HepG2 (cell line): ENCODE measurements around the gene COL9A3. TPM values are rescaled to one million over a fixed set of nuclear protein-coding genes. Genes with fewer than 3 reads are reported as not detected.

Experiments used
- ATAC-seq: fragments of 200-7000 bp; cut with Tn5 transposase; 3 replicates; pipeline ENCODE4 v1.9.1; 2020; ENCODE audit warnings: mild to moderate bottlenecking, moderate library complexity
- BruUV-seq: library from RNA; stranded (reverse); fragments of 400-500 nt; replicated peaks from 2 replicates; lab custom pipeline; 2021; lab: Mats Ljungman, UMichigan
- CTCF ChIA-PET: fragments of 300-600 bp; formaldehyde crosslinking; extraction: SDS; loops from one replicate; lab custom pipeline; 2021; ENCODE audit warnings: low total read pairs, inconsistent platforms, low intra/inter-chr PET ratio; lab: Yijun Ruan, JAX
- POLR2A ChIA-PET: fragments of 350-600 bp; sonication (Branson Sonifier 250); formaldehyde crosslinking; loops from one replicate; lab custom pipeline; 2020; ENCODE audit warnings: antibody characterized with exemption, inconsistent platforms; lab: Yijun Ruan, JAX
- DNase-seq: peaks from one replicate; pipeline ENCODE4 v3.0.0-alpha.2; 2015; ENCODE audit warnings: low spot score
- FAIRE-seq: peaks from 3 replicates; lab custom pipeline; 2011; peaks lifted over from hg19 to GRCh38; lab: Jason Lieb, UNC
- H2AFZ ChIP-seq: one replicate; pipeline ENCODE4 v1.6.1; 2011; ENCODE audit warnings: low read length, inconsistent platforms
- H3K27ac ChIP-seq: fragments of 300-600 bp; 3 replicates; pipeline ENCODE4 v1.8.0; 2011; ENCODE audit warnings: mixed run types, mild to moderate bottlenecking, mixed read lengths, low read length, inconsistent platforms; ENCODE audit not compliant: insufficient read depth; ENCODE audit errors: extremely low read length
- H3K27me3 ChIP-seq, 2 experiments: fragments of 200-600 bp in 1 of 2; 2 replicates in 1 of 2; 3 replicates in 1 of 2; pipeline versions ENCODE4 v1.6.0 to v1.8.0; 2011; ENCODE audit warnings: low read length in 2 of 2, mild to moderate bottlenecking in 2 of 2, moderate library complexity in 2 of 2, inconsistent platforms in 1 of 2; ENCODE audit not compliant: insufficient read depth in 2 of 2, control insufficient read depth in 1 of 2
- H3K36me3 ChIP-seq, 2 experiments: fragments of 200-600 bp in 1 of 2; replicated peaks in 1 of 2; 2 replicates in 1 of 2; 3 replicates in 1 of 2; pipeline versions ENCODE4 v1.5.1 to v1.8.0; 2011; ENCODE audit warnings: low read length in 2 of 2, inconsistent platforms in 1 of 2; ENCODE audit not compliant: insufficient read depth in 2 of 2, control insufficient read depth in 1 of 2
- H3K4me1 ChIP-seq: 2 replicates; pipeline ENCODE4 v1.5.1; 2012; ENCODE audit warnings: low read length, inconsistent platforms; ENCODE audit not compliant: insufficient read depth
- H3K4me2 ChIP-seq: 2 replicates; pipeline ENCODE4 v1.6.0; 2011; ENCODE audit warnings: low read depth, low read length, inconsistent platforms
- H3K4me3 ChIP-seq, 3 experiments: fragments of 200-600 bp in 1 of 3; sonication (generic), shearing (Covaris generic) in 1 of 3; replicated peaks in 1 of 3; 2 replicates each; pipeline ENCODE4 v1.5.1; 2011 to 2016; ENCODE audit warnings: low read length in 3 of 3, inconsistent platforms in 2 of 3, low read depth in 2 of 3, mild to moderate bottlenecking in 2 of 3, control low read depth in 1 of 3, mixed read lengths in 1 of 3; ENCODE audit not compliant: insufficient read depth in 1 of 3
- H3K79me2 ChIP-seq: one replicate; pipeline ENCODE4 v1.6.1; 2011; ENCODE audit warnings: low read length, inconsistent platforms; ENCODE audit not compliant: insufficient read depth
- H3K9ac ChIP-seq: 2 replicates; pipeline ENCODE4 v1.6.0; 2011; ENCODE audit warnings: mild to moderate bottlenecking, low read depth, low read length, inconsistent platforms; ENCODE audit not compliant: insufficient read depth
- H3K9me3 ChIP-seq: 2 replicates; pipeline ENCODE4 v1.5.1; 2012; ENCODE audit warnings: mild to moderate bottlenecking, low read length
- H4K20me1 ChIP-seq: 2 replicates; pipeline ENCODE4 v1.6.0; 2011; ENCODE audit warnings: inconsistent platforms, mild to moderate bottlenecking, low read length, moderate library complexity; ENCODE audit not compliant: insufficient read depth
- AGO1 ChIP-seq: fragments of 200-400 bp; formaldehyde crosslinking; IDR thresholded peaks from 2 replicates; pipeline ENCODE4 v1.6.1; 2017; ENCODE audit warnings: mild to moderate bottlenecking, low read depth, low read length, moderate library complexity; ENCODE audit not compliant: poor library complexity, severe bottlenecking
- HES4 ChIP-seq: sonication (generic); formaldehyde crosslinking; IDR thresholded peaks from 2 replicates; pipeline ENCODE4 v1.9.0; 2021; ENCODE audit warnings: mild to moderate bottlenecking, missing genetic modification reagents, borderline replicate concordance
- HNRNPLL ChIP-seq: fragments of 200-400 bp; formaldehyde crosslinking; IDR thresholded peaks from 2 replicates; pipeline ENCODE4 v1.6.1; 2017; ENCODE audit warnings: mild to moderate bottlenecking, low read depth, low read length; ENCODE audit not compliant: poor library complexity, severe bottlenecking
- MEIS1 ChIP-seq: sonication (generic); formaldehyde crosslinking; IDR thresholded peaks from 2 replicates; pipeline ENCODE4 v1.9.0; 2021; ENCODE audit warnings: mild to moderate bottlenecking, missing genetic modification reagents, moderate library complexity, borderline replicate concordance
- TBX2 ChIP-seq: sonication (generic); formaldehyde crosslinking; IDR thresholded peaks from 2 replicates; pipeline ENCODE4 v1.5.0; 2020; ENCODE audit warnings: missing genetic modification reagents, mild to moderate bottlenecking, borderline replicate concordance
- TMF1 ChIP-seq: sonication (generic); formaldehyde crosslinking; IDR thresholded peaks from 2 replicates; pipeline ENCODE4 v1.8.1; 2022; ENCODE audit warnings: low read depth, missing genetic modification reagents
- ZBTB7A ChIP-seq: sonication (generic); formaldehyde crosslinking; IDR thresholded peaks from 2 replicates; pipeline ENCODE4 v1.8.0; 2022; ENCODE audit warnings: mild to moderate bottlenecking, missing genetic modification reagents
- ZC3H13 ChIP-seq: sonication (generic); formaldehyde crosslinking; IDR thresholded peaks from 2 replicates; pipeline ENCODE4 v1.8.1; 2023; ENCODE audit warnings: mild to moderate bottlenecking, missing genetic modification reagents, moderate library complexity
- ZFP36L1 ChIP-seq: sonication (generic); formaldehyde crosslinking; IDR thresholded peaks from 2 replicates; pipeline ENCODE4 v1.8.0; 2022; ENCODE audit warnings: mild to moderate bottlenecking, missing genetic modification reagents, moderate library complexity
- ZNF20 ChIP-seq: sonication (generic); formaldehyde crosslinking; IDR thresholded peaks from 2 replicates; pipeline ENCODE4 v1.4.0; 2020; ENCODE audit warnings: mild to moderate bottlenecking, moderate library complexity, missing genetic modification reagents
- ZNF331 ChIP-seq: sonication (generic); formaldehyde crosslinking; IDR thresholded peaks from 2 replicates; pipeline ENCODE4 v1.4.0; 2020; ENCODE audit warnings: missing genetic modification reagents
- WGBS: methylation state at CpG from one replicate; pipeline ENCODE4 v1.1.6; 2017; ENCODE audit warnings: low lambda C conversion rate; 5-methylcytosine and 5-hydroxymethylcytosine counted together
- in situ Hi-C: cut with HindIII; loops from 2 replicates; pipeline ENCODE4 v1.10.0; 2017; ENCODE audit warnings: low pct_unique_long_range_greater_than_20kb; ENCODE audit not compliant: extremely low pct_ligation_motif_present
- intact Hi-C: fragments of 100-400 bp; cut with micrococcal nuclease; formaldehyde crosslinking; loops from one replicate; pipeline ENCODE4 v1.10.0; 2022; ENCODE audit not compliant: unreplicated experiment
- polyA plus RNA-seq, 8 experiments: library from polyadenylated mRNA; depleted of rRNA in 3 of 8; stranded (reverse) in 7 of 8; unstranded in 1 of 8; fragments of >200 nt; fragmentation: Illumina TruSeq in 4 of 8; extraction: Trizol in 4 of 8; gene quantifications; 2 replicates each; pipeline versions ENCODE4 v1.2.1 to v1.2.3, GENCODE V29; 2011 to 2016; ENCODE audit warnings: low read depth in 4 of 8, missing spikeins in 1 of 8, mixed read lengths in 1 of 8; ENCODE audit not compliant: insufficient read depth in 1 of 8
- total RNA-seq, 5 experiments: library from RNA; depleted of rRNA; stranded (reverse); fragments of >200 nt; fragmentation: Illumina TruSeq; extraction: Trizol; gene quantifications; 2 replicates each; pipeline ENCODE4 v1.2.3, GENCODE V29; 2016; ENCODE audit warnings: low read depth in 1 of 5
- TF ChIP-seq, protein P1 (sequence below): sonication (generic); formaldehyde crosslinking; IDR thresholded peaks from 2 replicates; pipeline ENCODE4 v1.4.0; 2020; ENCODE audit warnings: missing genetic modification reagents
- TF ChIP-seq, protein P2 (sequence below): sonication (generic); formaldehyde crosslinking; IDR thresholded peaks from 2 replicates; pipeline ENCODE4 v1.9.0; 2022; ENCODE audit warnings: missing genetic modification reagents, mild to moderate bottlenecking, borderline replicate concordance
- TF ChIP-seq, protein P3 (sequence below): sonication (generic); formaldehyde crosslinking; conservative IDR thresholded peaks from 2 replicates; pipeline ENCODE4 v1.4.0; 2020; ENCODE audit warnings: missing genetic modification reagents
- TF ChIP-seq, protein P4 (sequence below): sonication (generic); formaldehyde crosslinking; conservative IDR thresholded peaks from 2 replicates; pipeline ENCODE4 v1.8.0; 2022; ENCODE audit warnings: low read depth, missing genetic modification reagents

The COL9A3 gene
- total and polyA plus RNA-seq, 2 of the 13 experiments (the other 11 are each of a cell fraction or from before 2014, with no cell fraction given) = 155 to 204 TPM

DNA sequence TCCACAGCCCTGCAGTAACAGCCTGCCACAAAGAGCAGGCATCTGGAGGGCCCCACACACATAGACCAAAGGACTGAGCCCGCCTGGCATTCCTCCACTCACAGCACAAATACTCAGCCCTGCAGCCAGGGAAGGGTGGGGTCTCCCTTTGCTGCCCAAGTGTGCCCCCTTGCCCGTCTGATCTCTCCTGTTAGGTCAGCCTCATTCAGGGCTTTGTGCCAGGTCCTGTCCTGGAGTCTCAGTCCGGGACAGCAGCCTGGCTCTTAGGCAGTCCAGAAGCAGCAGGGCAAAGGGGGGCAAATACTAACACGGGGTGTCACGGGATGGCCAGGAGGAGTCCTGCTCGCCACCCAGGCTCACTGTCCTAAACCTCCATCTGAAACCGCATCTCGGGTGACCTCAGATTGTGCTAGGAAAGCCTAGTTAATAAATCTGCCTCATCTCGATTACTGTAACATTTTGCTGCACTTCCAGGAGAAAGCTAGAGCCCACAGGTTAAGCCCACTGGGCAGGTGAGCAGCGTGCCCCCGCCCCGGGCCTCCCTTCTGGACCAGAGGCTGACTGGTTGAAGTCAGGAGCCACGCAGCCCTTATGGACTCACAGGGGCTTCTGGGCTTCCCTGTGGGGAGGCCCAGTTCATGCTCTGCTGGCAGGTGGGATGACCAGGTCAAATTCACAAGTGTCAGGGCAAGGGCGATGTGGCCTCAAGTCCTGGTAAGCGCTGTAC lies 15.4 kb upstream of the COL9A3 start:
- Histone ChIP-seq H3K9me3 (no peaks in the 10 kb centered on the region), H2AFZ (no peak overlapping the region), H3K4me3 (no peak overlapping the region), H3K4me2 (no peak overlapping the region), H3K27ac (no peak overlapping the region), H3K9ac (no peak overlapping the region), H3K27me3 (no peaks in the 10 kb centered on the region), H3K36me3 (peaks cover 27 to 36% of the 10 kb centered on the region in 2 experiments), H4K20me1 (peaks cover 7% of the 10 kb centered on the region; the same call in 1 of the 2 replicates), H3K4me1 (peaks cover 46% of the 10 kb centered on the region), H3K79me2 (peaks cover 19% of the 10 kb centered on the region)
- BruUV-seq = no TSS peak
- ChIA-PET CTCF (no interaction called here), POLR2A (no interaction called here)
- in situ Hi-C loops = no loop called here
- ATAC-seq (no peak), FAIRE-seq (no peak), DNase-seq (no peak)
- intact Hi-C loops = no loop called here
- WGBS = 94% methylated on average over 15 of the region's 15 CpGs
- TF ChIP-seq, protein P1, sequence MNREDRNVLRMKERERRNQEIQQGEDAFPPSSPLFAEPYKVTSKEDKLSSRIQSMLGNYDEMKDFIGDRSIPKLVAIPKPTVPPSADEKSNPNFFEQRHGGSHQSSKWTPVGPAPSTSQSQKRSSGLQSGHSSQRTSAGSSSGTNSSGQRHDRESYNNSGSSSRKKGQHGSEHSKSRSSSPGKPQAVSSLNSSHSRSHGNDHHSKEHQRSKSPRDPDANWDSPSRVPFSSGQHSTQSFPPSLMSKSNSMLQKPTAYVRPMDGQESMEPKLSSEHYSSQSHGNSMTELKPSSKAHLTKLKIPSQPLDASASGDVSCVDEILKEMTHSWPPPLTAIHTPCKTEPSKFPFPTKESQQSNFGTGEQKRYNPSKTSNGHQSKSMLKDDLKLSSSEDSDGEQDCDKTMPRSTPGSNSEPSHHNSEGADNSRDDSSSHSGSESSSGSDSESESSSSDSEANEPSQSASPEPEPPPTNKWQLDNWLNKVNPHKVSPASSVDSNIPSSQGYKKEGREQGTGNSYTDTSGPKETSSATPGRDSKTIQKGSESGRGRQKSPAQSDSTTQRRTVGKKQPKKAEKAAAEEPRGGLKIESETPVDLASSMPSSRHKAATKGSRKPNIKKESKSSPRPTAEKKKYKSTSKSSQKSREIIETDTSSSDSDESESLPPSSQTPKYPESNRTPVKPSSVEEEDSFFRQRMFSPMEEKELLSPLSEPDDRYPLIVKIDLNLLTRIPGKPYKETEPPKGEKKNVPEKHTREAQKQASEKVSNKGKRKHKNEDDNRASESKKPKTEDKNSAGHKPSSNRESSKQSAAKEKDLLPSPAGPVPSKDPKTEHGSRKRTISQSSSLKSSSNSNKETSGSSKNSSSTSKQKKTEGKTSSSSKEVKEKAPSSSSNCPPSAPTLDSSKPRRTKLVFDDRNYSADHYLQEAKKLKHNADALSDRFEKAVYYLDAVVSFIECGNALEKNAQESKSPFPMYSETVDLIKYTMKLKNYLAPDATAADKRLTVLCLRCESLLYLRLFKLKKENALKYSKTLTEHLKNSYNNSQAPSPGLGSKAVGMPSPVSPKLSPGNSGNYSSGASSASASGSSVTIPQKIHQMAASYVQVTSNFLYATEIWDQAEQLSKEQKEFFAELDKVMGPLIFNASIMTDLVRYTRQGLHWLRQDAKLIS (CRISPR knock-in tag) = no peak
- no peak for TF ChIP-seq TMF1 (CRISPR knock-in tag)
- TF ChIP-seq ZNF331 (CRISPR knock-in tag) = no peak
- TF ChIP-seq ZC3H13 (CRISPR knock-in tag) = peak; percentile 9; the same call in 1 of the 2 replicates
- TF ChIP-seq HES4 (CRISPR knock-in tag) = no peak
- TF ChIP-seq, protein P2, sequence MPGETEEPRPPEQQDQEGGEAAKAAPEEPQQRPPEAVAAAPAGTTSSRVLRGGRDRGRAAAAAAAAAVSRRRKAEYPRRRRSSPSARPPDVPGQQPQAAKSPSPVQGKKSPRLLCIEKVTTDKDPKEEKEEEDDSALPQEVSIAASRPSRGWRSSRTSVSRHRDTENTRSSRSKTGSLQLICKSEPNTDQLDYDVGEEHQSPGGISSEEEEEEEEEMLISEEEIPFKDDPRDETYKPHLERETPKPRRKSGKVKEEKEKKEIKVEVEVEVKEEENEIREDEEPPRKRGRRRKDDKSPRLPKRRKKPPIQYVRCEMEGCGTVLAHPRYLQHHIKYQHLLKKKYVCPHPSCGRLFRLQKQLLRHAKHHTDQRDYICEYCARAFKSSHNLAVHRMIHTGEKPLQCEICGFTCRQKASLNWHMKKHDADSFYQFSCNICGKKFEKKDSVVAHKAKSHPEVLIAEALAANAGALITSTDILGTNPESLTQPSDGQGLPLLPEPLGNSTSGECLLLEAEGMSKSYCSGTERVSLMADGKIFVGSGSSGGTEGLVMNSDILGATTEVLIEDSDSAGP (CRISPR knock-in tag) = no peak
- TF ChIP-seq TBX2 = 0 out of 2 replicates have a peak, but pooled peaks have one; percentile 16
- TF ChIP-seq, protein P3, sequence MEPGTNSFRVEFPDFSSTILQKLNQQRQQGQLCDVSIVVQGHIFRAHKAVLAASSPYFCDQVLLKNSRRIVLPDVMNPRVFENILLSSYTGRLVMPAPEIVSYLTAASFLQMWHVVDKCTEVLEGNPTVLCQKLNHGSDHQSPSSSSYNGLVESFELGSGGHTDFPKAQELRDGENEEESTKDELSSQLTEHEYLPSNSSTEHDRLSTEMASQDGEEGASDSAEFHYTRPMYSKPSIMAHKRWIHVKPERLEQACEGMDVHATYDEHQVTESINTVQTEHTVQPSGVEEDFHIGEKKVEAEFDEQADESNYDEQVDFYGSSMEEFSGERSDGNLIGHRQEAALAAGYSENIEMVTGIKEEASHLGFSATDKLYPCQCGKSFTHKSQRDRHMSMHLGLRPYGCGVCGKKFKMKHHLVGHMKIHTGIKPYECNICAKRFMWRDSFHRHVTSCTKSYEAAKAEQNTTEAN = no peak
- TF ChIP-seq, protein P4, sequence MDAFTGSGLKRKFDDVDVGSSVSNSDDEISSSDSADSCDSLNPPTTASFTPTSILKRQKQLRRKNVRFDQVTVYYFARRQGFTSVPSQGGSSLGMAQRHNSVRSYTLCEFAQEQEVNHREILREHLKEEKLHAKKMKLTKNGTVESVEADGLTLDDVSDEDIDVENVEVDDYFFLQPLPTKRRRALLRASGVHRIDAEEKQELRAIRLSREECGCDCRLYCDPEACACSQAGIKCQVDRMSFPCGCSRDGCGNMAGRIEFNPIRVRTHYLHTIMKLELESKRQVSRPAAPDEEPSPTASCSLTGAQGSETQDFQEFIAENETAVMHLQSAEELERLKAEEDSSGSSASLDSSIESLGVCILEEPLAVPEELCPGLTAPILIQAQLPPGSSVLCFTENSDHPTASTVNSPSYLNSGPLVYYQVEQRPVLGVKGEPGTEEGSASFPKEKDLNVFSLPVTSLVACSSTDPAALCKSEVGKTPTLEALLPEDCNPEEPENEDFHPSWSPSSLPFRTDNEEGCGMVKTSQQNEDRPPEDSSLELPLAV (CRISPR knock-in tag) = 0 out of 2 replicates have a peak, but pooled peaks have one; percentile 45
- no peak for TF ChIP-seq MEIS1 (CRISPR knock-in tag)
- no peak for TF ChIP-seq ZFP36L1
- TF ChIP-seq HNRNPLL = no peak
- no peak for TF ChIP-seq ZNF20 (CRISPR knock-in tag)
- TF ChIP-seq AGO1 = peak; percentile 57
- no peak for TF ChIP-seq ZBTB7A (CRISPR knock-in tag)
